Mucosa of stomach (tissue), 1 donor: ENCODE measurements around the gene ATG4B.

Experiments
- H3K27me3 ChIP-seq: one replicate; pipeline ENCODE4 v1.7.0; 2013; ENCODE audit warnings: mild to moderate bottlenecking, low read length; ENCODE audit not compliant: control insufficient read depth, insufficient read depth
- H3K36me3 ChIP-seq: one replicate; pipeline ENCODE4 v1.7.0; 2013; ENCODE audit warnings: low read length; ENCODE audit not compliant: control insufficient read depth, insufficient read depth
- H3K4me1 ChIP-seq: one replicate; pipeline ENCODE4 v1.7.0; 2013; ENCODE audit warnings: mild to moderate bottlenecking, low read length; ENCODE audit not compliant: control insufficient read depth, insufficient read depth
- H3K4me3 ChIP-seq: one replicate; pipeline ENCODE4 v1.7.0; 2013; ENCODE audit warnings: low read length
- H3K9ac ChIP-seq: one replicate; pipeline ENCODE4 v1.7.0; 2013; ENCODE audit warnings: mild to moderate bottlenecking, low read length, moderate library complexity
- H3K9me3 ChIP-seq: one replicate; pipeline ENCODE4 v1.7.0; 2013; ENCODE audit warnings: mild to moderate bottlenecking, low read length, moderate library complexity; ENCODE audit not compliant: control insufficient read depth
- donor health status: Pancreatic carcinoma.

ATG4B gene

DNA sequence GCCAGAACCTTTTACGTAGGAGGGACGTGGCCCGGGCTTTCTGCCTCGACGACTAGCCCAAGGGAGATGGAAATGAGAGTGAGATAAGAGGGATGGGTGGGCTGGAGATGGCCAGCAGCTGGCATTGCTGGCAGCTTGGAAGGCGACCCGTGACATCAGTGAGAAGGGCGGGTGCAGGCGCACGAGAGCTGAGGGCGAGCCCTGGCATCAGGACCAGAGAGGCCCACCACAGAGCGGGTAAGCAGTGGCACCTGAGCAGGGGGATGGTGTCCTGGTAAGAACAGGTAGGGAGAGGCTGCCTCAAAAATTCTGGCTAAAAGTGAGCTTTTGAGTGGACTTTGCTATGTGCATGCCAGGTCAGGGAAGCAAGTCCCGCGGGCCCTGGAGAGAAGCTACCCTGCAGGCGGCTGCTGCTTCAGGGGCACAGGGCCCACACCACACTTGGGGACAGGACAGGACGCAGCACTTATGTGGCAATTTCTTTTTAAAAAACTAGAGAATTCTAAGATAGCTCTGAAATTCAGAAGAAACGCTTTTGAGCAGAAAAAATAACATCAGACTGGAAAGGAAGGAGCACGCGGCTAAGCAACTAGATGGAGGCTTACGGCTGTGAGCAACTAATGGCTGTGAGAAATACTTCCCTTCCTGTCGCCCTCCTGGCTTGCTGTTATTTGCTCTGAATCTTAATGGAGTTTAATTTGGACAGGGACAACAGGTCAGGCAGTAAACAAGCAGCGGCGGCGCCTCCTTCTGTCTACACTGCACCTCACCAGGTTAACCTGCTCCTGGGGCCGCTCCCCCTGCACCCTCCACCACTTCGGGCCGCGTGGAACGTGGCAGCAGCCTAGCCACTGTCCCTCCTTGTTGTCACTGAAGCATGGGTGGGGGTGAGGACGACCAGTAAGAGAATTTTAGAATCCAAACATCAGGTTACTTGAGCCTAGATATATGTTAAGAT, 21.0 kb upstream of the ATG4B start:
- no peaks in the 10 kb centered on the region for H3K27me3 ChIP-seq
- H3K9ac ChIP-seq, result peak overlapping the region; percentile 64
- H3K9me3 ChIP-seq, result no peaks in the 10 kb centered on the region
- no peak overlapping the region for H3K4me3 ChIP-seq
- no peaks in the 10 kb centered on the region for H3K36me3 ChIP-seq
- peaks cover 27% of the 10 kb centered on the region for H3K4me1 ChIP-seq

DNA sequence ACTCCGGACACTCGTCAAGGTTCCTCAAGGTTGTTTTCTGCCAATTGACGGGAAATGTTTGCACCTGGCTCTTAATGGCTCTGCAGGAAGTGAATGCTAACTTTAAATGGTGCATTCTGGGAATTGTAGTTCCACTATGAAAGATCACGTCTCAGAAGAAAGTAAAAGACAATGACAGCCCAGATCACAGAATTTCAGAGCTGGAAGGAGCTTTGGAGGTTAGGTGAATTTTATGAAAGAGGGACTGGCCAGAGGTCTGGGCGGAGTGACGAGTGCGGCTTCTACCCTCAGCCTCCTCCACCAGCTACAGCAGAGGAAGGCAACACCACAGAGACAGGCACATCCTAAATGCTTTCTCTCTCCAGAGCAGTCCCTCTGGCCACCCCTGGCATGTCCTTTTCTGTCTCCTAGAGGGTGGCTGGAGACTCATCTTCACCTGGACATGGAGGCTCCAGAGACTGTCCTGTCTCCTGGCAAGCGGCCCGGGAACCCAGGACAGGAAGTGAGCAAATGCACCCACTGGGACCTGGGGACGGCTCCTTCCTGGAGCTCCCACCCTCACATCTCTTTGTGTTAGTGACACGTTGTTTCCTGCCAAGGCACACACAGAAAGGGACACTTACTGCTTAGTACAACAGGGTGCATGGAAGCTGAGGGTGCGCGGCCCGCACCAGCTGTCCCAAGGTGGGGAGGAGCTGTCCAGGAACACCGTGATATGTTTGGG, 19.9 kb upstream of the ATG4B start:
- H3K4me1 ChIP-seq, result peaks cover 23% of the 10 kb centered on the region
- no peaks in the 10 kb centered on the region for H3K27me3 ChIP-seq
- H3K4me3 ChIP-seq, result no peak overlapping the region
- no peaks in the 10 kb centered on the region for H3K36me3 ChIP-seq
- H3K9me3 ChIP-seq, result no peaks in the 10 kb centered on the region
- peak overlapping the region; percentile 64 for H3K9ac ChIP-seq

DNA sequence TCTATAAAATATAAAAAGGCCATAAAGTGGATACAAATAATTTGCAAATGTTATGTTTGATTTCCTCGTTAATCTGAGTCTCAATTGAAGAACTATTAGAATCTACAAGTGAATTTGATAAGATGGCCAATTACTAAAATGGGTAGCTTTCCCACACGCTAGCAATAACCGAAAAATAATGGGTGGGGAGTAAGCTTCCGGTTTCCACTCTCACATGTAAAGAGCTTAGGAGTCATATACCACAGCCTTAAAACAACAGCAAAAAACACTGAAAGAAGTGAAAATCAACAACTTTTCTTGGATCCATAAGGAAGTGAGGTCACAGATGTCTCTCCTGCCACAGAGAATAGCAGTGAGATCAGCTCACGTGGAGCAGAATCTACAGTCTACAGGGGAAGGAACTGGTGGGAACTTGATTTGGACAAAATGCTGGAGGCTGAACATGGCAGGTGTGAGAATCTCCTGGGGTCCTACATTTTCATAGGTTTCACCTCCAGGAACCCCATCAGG, 19.1 kb upstream of the ATG4B start:
- H3K4me3 ChIP-seq, result no peak overlapping the region
- peaks cover 23% of the 10 kb centered on the region for H3K4me1 ChIP-seq
- no peaks in the 10 kb centered on the region for H3K36me3 ChIP-seq
- H3K27me3 ChIP-seq, result no peaks in the 10 kb centered on the region
- no peaks in the 10 kb centered on the region for H3K9me3 ChIP-seq
- no peak overlapping the region for H3K9ac ChIP-seq

DNA sequence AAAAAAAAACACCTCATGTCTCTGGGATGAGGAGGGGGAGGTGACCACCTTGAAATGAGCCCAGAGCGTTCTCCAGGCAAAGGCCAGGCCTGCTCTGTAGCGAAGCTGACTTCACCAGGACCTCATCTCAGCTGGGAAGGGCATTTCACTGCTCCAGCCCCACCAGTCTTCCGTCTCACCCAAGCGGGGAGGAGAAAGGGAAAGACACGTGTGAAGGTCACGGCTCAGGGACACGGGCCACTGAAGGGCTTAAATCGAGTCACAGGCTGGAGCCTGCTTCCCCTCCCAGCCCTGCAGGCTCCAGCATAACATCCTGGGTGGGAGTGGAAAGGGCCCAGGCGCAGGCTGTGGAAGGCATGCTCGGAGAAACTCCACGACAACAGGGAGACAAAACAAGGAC, 18.7 kb upstream of the ATG4B start:
- no peak overlapping the region for H3K4me3 ChIP-seq
- no peaks in the 10 kb centered on the region for H3K9me3 ChIP-seq
- no peaks in the 10 kb centered on the region for H3K27me3 ChIP-seq
- peaks cover 23% of the 10 kb centered on the region for H3K4me1 ChIP-seq
- H3K9ac ChIP-seq, result no peak overlapping the region
- no peaks in the 10 kb centered on the region for H3K36me3 ChIP-seq

DNA sequence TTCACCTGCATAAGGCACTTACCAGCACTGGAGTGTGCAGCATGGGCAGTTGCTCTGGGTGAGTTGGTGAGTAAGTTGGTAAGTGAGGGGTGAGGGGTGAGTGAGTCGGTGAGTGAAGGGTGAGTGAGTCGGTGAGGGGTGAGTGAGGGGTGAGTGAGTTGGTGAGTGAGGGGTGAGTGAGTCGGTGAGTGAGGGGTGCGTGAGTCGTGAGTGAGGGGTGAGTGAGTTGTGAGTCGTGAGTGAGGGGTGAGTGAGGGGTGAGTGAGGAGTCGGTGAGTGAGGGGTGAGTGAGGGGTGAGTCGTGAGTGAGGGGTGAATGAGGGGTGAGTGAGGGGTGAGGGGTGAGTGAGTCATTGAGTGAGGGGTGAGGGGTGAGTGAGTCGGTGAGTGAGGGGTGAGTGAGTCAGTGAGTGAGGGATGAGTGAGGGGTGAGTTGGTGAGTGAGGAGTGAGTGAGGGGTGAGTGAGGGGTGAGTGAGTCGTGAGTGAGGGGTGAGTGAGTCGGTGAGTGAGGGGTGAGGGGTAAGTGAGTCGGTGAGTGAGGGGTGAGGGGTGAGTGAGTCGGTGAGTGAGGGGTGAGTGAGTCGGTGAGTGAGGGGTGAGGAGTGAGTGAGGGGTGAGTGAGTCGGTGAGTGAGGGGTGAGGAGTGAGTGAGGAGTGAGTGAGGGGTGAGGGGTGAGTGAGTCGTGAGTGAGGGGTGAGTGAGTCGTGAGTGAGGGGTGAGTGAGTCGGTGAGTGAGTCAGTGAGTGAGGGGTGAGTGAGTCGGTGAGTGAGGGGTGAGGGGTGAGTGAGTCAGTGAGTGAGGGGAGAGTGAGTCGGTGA, 17.7 kb upstream of the ATG4B start:
- Histone ChIP-seq H3K27me3 (no peaks in the 10 kb centered on the region), H3K4me3 (no peak overlapping the region), H3K9ac (no peak overlapping the region), H3K4me1 (peaks cover 23% of the 10 kb centered on the region), H3K36me3 (no peaks in the 10 kb centered on the region), H3K9me3 (no peaks in the 10 kb centered on the region)

GRCh38 chr2:241620419-241620769, 17.1 kb upstream of the ATG4B start:
- Histone ChIP-seq H3K27me3 (no peaks in the 10 kb centered on the region), H3K9me3 (no peaks in the 10 kb centered on the region), H3K36me3 (no peaks in the 10 kb centered on the region), H3K4me1 (peaks cover 17% of the 10 kb centered on the region), H3K4me3 (no peak overlapping the region), H3K9ac (no peak overlapping the region)

GRCh38 chr2:241627675-241628074, 9.8 kb upstream of the ATG4B start:
- Histone ChIP-seq H3K9ac (no peak overlapping the region), H3K27me3 (no peaks in the 10 kb centered on the region), H3K4me3 (no peak overlapping the region)

GRCh38 chr2:241629762-241630435, 7.6 kb upstream of the ATG4B start:
- H3K36me3 ChIP-seq, result no peaks in the 10 kb centered on the region
- H3K27me3 ChIP-seq, result no peaks in the 10 kb centered on the region
- H3K4me1 ChIP-seq, result no peaks in the 10 kb centered on the region
- no peak overlapping the region for H3K4me3 ChIP-seq
- no peak overlapping the region for H3K9ac ChIP-seq
- H3K9me3 ChIP-seq, result no peaks in the 10 kb centered on the region

More at GRCh38 chr2:241627675-241628074, 9.8 kb upstream of the ATG4B start:
- H3K9me3 ChIP-seq, result no peaks in the 10 kb centered on the region
- H3K36me3 ChIP-seq, result no peaks in the 10 kb centered on the region
- no peaks in the 10 kb centered on the region for H3K4me1 ChIP-seq

DNA sequence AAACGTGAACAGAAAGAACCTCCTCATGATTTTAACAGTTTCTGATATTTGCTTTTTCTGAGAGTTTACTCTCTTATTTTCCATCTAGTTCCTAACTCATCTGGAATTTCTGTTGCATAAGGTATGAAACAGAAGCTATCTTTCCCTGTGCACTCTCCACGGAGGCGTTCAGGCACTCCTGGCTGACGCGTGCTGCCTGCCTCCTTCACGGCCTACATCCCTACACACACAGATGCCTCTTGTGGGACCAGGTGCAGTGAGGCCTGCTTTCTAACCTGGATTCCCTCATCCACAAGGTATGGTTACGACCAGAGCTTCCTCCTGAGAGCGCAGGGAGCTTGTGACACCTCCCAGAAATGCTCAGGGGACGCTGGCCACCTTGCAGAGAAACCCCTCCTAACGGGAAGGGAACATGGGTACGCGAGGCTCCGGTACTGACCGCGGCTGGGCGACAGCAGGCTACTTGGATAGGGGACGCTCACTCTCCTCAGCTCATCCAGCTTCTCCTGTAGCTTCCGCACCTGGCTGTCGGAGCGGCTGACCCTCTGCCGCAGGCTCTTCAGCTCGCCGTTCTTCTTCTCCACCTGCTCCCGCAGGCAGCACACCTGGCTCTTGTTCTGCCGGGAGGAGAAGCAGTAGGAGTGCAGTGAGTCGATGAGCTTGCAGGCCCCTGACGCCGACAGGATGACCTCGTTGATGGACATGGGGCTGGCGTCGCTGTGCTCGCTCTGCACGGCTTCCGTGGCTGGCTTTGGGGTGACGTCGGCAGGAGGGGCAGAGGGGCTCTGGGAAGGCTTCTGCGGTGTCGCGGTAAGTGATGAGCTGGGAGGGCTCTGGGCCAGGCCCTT, 4.8 kb upstream of the ATG4B start:
- Histone ChIP-seq H3K4me1 (peaks cover 10% of the 10 kb centered on the region), H3K36me3 (no peaks in the 10 kb centered on the region), H3K27me3 (no peaks in the 10 kb centered on the region), H3K9ac (no peak overlapping the region), H3K4me3 (no peak overlapping the region), H3K9me3 (no peaks in the 10 kb centered on the region)

DNA sequence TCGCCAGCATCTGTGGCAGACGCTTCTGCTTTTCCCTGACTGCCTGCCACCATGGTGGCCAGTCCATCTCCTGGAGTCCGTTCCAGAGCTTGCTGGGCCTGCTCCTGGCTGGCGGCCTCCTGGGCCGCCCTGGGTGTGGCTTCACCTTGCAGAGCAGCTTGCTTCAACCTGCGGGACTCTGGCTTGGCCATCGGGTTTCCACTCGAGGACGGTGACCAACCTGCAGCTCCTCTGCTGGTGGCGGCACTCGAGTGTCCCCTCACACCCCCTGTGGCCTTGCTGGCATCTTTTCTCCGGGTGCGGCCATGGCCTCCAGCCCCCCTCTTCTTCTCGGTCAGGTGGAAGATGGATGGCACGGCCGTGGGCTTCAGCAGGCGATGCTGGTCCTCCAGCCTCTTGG, 3.9 kb upstream of the ATG4B start:
- no peak overlapping the region for H3K9ac ChIP-seq
- peaks cover 11% of the 10 kb centered on the region for H3K4me1 ChIP-seq
- H3K9me3 ChIP-seq, result no peaks in the 10 kb centered on the region
- H3K36me3 ChIP-seq, result no peaks in the 10 kb centered on the region
- no peak overlapping the region for H3K4me3 ChIP-seq
- H3K27me3 ChIP-seq, result no peaks in the 10 kb centered on the region

DNA sequence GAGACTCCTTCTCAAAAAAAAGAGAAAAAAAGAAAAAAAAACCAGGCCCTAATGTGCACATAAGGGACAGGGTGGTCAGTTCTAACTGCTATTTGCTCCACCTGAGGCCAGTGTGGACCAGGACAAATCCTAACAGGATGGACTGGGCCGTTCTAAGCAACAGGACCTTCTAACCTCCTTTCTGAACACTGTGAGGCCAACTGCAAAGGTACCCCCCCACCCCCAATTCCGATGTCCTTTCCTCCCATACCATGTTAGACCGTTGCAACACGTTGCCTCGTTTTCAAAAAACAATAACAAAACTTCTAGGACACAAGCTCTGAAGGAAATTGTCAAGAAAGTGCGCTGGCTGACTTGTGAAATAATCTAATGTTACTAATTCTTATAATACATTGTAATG, 1.7 kb upstream of the ATG4B start:
- Histone ChIP-seq H3K4me3 (peak overlapping the region; percentile 63), H3K9ac (peak overlapping the region; percentile 77), H3K27me3 (no peaks in the 10 kb centered on the region), H3K4me1 (peaks cover 17% of the 10 kb centered on the region), H3K9me3 (no peaks in the 10 kb centered on the region), H3K36me3 (no peaks in the 10 kb centered on the region)
